ENCODE results near the gene THEMIS2.
"Not testable (repeated sequence)": the region's sequence is repeated elsewhere in the genome, so short reads cannot be mapped to it uniquely, and the experiment has no call there.

The THEMIS2 gene

DNA sequence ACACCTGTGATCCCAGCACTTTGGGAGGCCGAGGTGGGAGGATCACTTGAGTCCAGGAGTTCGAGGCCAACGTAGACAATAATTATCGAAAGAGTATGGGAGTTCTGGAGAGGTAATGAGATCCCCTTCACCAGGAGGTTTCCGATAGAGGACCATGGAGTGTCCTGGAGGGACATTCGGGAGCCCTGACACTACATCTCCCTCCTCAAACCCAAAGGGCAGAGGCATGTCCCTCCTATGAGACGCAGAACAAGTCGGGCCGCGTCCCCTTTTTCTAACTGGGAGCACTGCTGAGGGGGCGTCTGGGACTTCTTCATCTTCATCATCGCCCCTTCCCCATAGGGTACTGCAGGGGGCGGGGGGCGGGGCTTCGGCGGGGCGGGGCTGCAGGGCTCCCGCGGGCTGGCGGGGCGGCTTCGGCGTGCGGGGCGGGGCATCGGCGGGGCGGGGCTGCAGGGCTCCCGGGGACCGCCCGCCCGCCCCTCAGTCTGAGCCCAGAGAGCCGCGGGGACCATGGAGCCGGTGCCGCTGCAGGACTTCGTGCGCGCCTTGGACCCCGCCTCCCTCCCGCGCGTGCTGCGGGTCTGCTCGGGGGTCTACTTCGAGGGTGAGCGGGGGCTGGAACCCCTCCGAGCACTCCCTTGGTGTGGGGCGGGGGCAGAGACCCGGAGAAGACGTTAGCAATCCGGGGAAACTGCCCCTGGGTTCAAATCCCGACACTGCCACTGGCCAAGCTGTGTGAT, at the start of gene THEMIS2:
THEMIS2 (plus strand) TSS at position 486 of the 743 bp plus-strand sequence; CDS start at position 514, 28 bp downstream.
- DNase-seq (ENCODE audit: low spot score) = peak; percentile 14

DNA sequence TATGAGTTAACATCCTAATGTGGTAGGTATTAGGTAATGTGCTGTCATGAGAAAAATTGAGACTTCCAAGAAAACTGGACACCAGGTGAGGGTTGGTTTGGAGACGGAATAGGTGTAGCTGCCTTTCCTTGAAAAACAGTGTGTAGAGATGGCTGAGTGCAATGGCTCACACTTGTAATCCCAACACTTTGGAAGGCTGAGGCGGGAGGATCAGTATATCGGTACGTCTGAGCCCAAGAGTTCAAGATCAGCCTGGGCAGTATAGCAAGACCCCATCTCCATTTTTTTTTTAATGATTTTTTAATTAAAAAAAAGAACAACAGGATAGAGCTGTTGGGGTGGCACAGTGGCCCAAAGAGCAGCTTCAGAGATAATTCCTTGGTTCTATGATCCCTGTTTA, 48.6 kb upstream of the THEMIS2 start:
- DNase-seq (ENCODE audit: low spot score) = no peak

DNA sequence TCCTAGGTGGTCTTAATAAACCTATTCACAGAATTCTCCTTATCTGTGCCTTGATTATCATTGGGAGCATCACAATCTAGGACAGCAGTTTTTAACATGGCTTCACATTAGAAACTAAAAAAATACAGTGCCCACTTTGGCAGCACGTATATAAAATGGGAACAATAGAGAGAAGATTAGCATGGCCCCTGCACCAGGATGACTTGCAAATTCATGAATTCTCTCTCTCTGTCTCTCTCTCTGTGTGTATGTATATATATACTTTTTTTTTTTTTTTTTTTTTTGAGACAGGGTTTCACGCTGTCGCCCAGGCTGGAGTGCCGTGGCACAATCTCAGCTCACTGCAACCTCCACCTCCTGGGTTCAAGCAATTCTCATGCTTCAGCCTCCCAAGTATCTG, 47.9 kb upstream of the THEMIS2 start:
- no peak for DNase-seq (ENCODE audit: low spot score)

DNA sequence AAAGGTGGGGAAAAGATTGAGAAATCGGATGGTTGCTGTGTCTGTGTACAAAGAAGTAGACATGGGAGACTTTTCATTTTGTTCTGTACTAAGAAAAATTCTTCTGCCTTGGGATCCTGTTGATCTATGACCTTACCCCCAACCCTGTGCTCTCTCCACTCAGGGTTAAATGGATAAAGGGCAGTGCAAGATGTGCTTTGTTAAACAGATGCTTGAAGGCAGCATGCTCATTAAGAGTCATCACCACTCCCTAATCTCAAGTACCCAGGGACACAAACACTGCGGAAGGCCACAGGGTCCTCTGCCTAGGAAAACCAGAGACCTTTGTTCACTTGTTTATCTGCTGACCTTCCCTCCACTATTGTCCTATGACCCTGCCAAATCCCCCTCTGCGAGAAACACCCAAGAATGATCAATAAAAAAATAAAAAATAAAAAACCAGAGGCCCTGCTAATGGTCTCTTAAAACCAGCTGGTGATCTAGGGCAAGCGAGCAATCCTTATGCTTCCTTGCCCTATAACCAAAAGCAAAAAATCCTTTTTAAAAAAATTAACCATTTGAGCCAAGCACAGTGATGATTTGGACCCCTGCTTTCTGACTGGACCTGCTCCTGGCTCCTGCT, 42.9 kb upstream of the THEMIS2 start:
- DNase-seq (ENCODE audit: low spot score) = not testable (repeated sequence)

DNA sequence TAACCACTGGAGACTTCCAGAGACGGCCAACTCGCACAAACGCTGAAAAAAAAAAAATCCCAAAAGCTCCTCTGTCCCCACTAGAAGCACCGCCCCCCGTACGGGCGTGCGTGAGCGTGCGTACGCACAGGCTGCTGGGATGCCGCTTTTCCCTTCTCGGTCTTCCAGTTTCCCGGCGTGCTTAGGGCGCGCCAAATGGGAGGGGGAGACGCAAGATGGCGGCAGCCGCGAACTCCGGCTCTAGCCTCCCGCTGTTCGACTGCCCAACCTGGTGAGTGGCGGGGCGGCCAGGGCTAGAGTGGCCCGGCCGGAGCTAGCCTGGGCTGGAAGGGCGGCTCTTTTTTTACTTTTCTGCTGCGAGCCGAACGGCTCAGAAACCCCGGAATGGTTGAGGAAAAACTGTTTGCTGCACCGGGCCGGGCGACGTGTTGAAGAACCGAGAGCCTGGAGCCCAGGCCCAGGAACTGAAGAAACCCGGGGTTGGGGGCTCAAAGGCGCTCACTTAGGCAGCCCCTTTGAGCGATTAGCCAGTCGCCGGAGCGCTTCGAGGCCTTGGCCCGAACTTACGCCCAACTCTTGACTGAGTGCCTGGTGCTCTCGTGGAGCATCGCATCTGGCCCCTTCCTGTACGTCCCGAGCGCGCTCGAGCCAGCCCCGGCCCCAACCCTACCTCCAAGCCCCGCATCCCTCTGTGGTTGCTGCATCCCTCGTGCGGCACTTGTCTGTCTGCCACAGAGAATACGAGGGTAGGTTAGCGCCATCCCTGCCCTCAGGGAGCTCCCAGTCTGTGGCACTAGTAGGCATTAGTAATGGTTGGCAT, 41.5 kb upstream of the THEMIS2 start, which contains the start of gene PPP1R8:
PPP1R8 (plus strand) TSS at position 162 of the 820 bp plus-strand sequence; CDS start at position 216, 54 bp downstream.
- DNase-seq (ENCODE audit: low spot score) = peak; percentile 95

DNA sequence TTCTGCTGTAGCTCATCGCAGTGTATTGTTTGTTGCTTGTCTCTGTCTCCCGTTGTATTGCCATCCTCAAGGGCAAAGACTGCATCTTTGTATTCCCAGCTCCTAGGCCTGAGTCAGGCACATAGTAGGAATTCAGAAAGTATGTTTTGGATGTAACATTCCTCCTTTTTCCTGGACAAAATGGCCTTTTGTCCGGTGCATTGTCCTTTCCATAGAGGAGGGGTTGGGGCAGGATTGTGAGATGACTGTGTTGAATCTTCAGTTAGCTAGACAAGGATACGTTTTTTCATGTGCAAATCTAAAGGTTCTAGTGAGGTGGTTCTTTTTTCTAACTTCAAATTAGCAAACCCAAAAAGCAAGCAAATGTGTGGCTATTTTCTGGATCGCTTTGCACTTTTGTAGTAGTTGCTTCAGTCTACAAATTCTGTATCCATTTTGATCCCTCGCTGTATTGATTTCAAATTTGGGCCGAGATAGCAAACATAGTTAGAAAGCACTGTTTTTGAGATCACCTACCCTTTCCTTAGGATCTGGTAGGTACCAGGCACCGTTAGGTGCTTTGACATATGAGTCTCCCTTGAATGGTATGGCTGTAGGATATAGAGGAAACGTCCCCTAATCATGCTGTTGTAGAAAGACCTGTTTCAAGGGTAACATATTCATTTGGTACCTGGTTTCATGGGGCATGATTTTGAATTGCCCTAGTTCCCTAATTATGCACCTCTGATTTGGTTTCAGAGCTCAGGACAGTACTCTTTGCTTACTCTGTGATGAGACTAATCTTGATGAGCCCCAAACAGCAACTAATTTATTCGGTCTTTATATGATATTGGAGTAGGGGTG, 40.6 kb upstream of the THEMIS2 start:
- no peak for DNase-seq (ENCODE audit: low spot score)

DNA sequence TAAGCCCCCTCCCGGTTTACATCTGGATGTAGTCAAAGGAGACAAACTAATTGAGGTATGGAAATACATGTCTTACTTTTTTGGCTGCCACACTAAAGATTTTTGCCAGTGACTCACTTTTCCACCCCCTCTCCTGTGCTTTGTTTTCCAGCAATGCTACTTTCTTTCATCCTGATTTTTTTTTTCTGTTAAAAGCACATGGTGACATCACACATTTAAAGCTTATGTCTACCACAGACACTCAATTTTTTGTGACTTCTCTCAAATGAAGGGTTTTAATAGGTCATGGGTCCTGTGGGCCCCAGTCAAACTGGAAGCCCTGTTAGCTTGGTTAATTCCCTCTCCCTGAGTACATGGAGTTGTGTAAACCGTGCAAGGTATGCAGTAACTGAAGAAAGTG, 39.6 kb upstream of the THEMIS2 start:
- no peak for DNase-seq (ENCODE audit: low spot score)

DNA sequence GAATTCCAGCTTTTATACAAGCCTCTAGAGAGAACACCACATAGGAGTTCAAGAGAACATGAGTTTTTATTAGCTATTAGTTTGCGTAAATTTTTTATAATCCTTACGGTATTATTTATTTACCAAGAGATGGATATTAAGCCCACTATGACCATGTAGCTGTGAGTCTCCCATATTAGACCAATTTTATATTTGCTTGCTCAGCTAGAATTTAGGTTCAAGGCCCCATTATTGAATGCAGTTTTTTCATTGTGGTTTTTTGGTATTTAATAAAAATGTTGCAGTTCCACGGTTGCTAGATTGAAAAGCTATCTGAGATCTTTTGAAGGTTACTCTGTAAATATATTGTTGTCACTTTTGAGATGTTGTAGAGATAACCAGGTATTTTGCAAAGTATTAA, 38.9 kb upstream of the THEMIS2 start:
- no peak for DNase-seq (ENCODE audit: low spot score)

DNA sequence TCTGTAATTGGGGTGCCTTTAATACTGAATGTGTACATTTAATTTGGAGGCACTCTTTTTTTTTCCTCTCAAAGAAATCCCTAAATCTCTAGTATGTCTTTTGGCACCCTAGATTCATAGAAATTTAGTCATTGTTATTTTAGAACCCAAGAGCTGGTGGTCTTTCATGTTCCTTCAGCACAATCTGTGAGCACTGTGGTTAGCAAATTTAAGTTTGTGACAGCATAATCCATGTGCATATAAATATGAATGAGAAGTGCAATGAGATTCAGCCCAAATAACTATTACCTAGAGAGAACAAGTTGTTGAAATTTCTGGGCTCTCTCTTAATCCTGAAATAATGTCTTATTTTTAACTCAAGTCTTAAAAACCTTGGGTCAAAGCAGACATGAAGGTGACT, 37.3 kb upstream of the THEMIS2 start:
- DNase-seq (ENCODE audit: low spot score) = no peak

DNA sequence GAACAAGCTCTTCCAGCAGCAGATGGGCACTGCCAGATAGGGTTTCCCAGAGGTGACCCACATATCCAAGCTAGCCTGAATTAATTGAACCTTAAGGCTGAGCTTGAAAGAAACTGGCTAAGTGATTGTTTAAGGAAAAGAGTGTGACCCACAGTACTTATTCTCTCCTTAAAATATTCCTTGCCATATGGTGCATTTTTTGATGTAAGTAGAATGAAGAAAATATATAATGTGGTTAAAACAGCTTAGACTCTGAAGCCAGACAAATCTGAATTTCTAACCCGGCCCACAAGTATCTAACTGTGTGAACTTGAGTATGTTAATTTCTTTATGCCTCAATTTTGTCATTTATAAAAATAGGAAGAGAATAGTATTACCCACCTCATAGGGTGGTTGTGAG, 36.8 kb upstream of the THEMIS2 start:
- no peak for DNase-seq (ENCODE audit: low spot score)

DNA sequence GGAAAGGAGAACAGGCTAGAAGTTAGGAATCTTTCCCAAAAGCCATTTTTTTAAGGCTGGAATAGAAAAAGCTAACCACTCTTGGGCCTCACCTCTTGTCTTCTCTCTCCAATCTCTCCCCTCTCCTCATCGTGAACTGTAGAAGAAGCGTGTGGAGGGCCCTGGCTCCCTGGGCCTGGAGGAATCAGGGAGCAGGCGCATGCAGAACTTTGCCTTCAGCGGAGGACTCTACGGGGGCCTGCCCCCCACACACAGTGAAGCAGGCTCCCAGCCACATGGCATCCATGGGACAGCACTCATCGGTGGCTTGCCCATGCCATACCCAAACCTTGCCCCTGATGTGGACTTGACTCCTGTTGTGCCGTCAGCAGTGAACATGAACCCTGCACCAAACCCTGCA, 22.4 kb upstream of the THEMIS2 start:
- no peak for DNase-seq (ENCODE audit: low spot score)

DNA sequence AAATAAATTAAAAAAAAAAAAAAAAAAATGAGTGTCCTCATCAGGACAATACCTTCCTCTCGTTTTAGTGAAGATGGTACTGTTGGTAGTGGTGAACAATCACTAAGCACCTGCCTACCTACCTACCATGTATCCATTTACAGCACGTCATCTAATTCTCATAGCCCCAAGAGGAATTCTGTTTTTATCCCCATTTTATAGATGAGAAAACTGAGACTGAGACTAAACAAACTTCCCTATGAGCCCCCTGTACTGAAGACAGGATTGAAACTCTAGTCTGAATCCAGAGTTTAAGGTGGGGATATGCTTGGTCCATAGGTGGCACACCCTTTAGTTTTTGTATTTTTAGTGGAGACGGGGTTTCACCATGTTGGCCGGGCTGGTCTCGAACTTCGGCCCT, 17.3 kb upstream of the THEMIS2 start:
- DNase-seq (ENCODE audit: low spot score) = no peak

DNA sequence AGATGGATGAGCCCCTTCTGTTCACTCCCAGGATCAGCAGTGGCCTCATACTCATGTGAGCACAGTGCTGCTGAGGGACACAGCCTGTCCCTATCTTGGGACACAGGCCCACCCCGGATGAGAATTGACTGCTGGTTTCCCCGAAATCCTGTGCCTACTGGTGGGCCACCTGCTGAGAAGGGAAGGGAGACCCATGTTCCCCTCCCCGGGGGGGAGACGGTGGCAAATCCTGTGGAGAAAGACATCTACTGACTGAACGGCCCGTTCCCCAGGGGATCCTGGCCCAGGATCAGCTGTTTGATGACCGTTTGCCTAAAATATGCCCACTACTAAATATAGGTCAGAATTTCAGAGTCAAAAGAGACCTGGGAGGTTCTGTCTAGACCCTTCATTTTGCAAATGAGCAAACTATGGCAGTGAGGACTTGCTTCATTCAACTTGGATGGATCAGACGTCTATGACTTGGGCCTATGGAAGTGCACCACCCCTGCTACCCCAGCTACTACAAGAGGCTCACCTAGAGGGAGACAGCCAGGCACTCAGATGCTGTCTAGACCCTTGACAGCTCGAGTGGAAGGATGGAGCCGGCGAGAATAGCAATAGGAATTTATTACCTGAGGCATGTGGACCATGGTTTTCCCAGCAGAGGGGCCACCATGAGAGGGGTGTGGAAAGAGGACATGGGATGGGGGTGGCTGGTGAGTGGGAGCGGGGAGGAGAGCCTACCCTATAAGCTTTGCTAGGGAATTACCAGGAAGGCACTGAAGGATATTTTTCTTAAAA, 15.6 kb upstream of the THEMIS2 start:
- no peak for DNase-seq (ENCODE audit: low spot score)

DNA sequence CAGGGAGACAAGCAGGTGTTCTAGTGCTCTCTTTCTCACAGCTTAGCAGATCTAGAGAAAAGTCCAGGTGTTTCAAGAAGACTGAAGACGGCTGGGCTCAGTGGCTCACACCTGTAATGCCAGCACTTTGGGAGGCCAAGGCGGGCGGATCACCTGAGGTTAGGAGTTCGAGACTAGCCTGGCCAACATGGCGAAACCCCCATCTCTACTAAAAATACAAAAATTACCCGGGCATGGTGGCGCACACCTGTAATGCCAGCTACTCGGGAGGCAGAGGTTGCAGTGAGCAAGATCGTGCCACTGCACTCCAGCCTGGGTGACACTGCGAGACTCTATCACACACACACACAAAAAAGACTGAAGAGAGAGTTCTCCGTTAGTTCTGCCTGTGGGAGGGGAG, 14.8 kb upstream of the THEMIS2 start:
- DNase-seq (ENCODE audit: low spot score) = not testable (repeated sequence)

DNA sequence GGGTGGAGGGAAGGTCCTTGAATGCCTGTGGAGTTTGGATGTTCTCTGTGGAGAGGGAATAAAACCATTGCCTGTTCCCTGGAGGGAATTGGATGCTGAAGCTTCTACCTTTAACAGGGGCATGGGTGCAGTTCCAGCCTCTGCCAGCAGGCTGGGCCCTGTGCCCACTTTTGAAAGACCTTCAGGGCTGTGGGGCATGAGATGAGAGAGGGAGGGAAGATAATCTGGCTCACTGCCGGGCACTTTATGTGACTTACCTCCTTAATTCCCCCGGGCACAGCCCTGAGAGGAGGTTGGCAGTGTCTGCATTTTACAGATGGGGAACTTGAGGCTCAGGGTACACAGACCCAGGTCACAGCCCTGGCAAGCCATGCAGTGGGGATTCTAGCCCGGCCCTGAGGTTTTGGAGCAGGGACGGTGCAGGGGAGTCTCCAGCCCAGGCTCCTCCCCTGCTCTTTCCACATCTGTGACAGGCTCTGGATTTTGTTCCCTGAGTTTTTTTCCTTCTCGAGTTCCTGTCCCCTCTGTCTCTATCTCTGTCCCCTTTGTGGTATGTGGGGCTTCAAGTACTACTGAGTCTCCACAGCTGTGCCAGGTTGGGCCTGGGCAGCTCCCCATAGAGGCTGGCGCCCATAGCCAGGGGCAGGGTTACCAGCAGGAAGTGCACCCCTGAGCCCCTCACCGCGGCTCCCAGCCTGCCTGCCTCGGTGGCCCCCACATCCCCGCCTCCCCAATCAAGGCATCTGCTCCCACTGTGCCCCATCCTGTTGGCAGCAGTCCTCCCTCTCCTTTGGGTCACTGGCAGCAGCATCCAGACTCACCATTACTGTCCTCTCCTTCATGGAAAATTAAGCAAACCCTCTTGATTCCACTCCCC, 14.0 kb upstream of the THEMIS2 start:
- DNase-seq (ENCODE audit: low spot score) = peak; percentile 67

DNA sequence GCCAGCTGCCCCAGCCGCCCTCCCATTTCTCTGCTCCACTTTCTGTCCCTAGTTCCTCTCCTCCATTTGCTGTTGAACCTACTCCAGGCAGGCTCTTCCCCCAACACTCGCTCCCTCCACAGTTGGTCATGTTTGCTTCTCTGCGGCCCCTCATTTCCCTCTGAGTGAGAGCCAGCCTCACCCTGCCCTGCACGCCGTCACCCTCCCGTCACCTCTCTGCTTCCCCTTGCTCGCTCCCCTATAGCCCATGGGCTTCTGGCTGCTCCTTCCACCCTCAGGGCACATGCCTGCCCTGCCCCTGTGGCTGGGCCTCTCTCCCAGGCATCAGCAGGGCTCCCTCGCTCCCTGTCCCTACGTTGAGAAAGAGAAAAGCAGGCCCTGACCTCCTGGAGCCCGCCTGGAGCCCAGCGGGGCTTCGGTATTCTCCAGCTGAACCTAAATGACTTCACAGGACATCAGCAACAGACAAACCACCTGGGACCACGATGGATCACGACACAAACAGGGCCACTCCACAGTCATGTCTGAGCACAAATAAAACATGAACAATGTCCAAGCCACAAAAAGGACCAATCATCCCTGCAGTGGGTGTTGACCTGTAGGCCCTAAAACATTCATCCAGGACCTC, 13.3 kb upstream of the THEMIS2 start:
- DNase-seq (ENCODE audit: low spot score) = no peak

DNA sequence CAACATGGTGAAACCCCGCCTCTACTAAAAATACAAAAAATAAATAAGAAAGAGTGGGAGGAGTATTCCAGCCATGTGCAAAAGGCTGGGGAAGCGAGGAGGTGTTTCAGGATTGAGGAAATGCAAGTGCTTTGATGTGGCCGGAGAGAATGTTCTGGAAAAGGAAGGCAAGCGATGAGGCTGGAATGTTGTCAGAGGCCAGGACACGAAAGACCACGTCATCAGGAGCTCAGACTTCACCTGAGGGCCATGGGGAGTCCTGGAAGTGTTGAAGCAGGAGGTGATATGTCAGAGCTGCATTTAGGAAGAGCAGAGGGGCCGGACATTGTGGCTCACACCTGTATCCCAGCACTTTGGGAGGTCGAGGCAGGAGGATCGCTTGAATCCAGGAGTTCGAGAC, 10.9 kb upstream of the THEMIS2 start:
- DNase-seq (ENCODE audit: low spot score) = no peak

DNA sequence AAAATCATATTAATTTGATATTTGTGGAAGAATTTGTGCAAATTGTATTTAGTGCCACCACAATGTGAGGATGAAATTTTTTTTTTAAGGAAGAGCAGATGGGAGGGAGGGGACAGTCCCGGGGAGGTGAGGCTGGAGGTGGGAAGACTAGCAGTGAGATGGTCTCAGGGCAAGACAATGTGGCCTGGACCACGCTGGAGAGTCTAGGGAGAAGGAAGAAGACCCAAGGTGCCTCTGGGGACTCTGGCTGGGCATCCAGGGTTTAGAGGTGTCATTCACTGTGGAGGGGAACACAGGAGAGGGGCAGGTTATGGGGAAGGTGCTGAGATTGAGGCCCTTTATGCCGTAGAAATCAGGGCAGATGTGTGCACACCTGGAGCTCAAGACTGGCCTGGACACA, 10.3 kb upstream of the THEMIS2 start:
- no peak for DNase-seq (ENCODE audit: low spot score)

DNA sequence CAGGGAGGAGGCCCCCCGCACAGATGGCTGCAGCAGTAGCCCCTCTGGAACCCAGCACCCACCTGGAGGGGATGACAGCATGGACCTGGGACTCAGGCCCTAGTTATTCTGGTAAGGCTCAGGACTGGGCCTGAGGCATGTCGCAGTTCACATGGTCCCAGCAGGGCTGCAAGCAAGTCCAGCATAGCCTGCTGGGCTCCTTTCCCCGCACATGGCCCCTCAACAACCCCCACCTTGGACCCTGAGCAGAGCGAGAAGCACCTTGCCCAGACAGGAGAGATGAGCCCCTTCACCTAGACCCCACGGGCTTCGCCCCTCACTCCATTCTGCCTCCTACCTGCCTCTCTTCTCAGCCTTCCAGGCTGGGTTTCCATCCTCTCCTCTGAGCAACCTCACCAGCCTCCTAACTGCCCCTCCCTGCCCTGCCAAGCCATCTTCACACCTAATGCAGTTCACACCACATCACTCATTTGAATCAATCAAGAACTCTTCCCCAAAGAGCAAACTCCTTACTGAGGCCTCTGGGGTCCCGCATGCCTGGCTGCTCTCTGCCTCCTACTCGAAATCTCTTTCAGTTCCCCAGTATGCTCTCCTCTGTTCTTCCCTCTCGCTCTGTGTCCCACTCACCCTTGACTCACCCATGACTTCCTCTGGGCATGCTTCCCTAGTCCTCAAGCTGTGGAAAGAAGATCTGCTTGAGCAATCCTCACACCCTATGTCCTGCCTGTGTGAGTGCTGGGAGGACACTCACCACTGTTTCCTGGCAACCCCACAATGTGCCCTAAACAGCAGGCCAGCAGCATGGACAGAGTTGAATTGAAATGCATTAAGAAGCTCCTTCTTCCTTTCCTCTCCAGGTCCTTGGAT, 9.4 kb upstream of the THEMIS2 start:
- no peak for DNase-seq (ENCODE audit: low spot score)

All from LoVo (cell line).